Kidney (tissue), 14 donors: Measurements from ENCODE around the gene UQCR11. TPM values are rescaled to one million over a fixed set of nuclear protein-coding genes. Genes with fewer than 3 reads are reported as not detected.

Experiments
- DNase-seq, 5 donors: peaks; one replicate each; pipeline ENCODE4 v3.0.0-alpha.2; 2013 to 2020
- FAIRE-seq: peaks from 2 replicates; lab custom pipeline; 2012; peaks lifted over from hg19 to GRCh38; lab: Jason Lieb, UNC
- H3K27ac ChIP-seq, 2 donors: one replicate each; pipeline ENCODE4 v1.7.0; 2013; ENCODE audit warnings: low read depth in 2 of 2, low read length in 2 of 2, inconsistent platforms in 1 of 2
- H3K27me3 ChIP-seq: one replicate; pipeline ENCODE4 v1.7.1; 2013; ENCODE audit warnings: low read length, inconsistent platforms; ENCODE audit not compliant: control insufficient read depth, insufficient read depth
- H3K36me3 ChIP-seq, 3 donors: one replicate each; pipeline versions ENCODE4 v1.7.0 to v1.7.1; 2013; ENCODE audit warnings: low read length in 3 of 3, control low read depth in 1 of 3, inconsistent platforms in 1 of 3; ENCODE audit not compliant: insufficient read depth in 3 of 3, control insufficient read depth in 2 of 3
- H3K4me1 ChIP-seq, 3 donors: one replicate each; pipeline versions ENCODE4 v1.7.0 to v1.7.1; 2013; ENCODE audit warnings: low read length in 3 of 3, inconsistent platforms in 1 of 3, low read depth in 1 of 3; ENCODE audit not compliant: control insufficient read depth in 2 of 3, insufficient read depth in 2 of 3
- H3K4me3 ChIP-seq, 3 donors: one replicate each; pipeline versions ENCODE4 v1.7.0 to v1.8.1; 2013; ENCODE audit warnings: low read length in 3 of 3, control low read depth in 1 of 3, inconsistent platforms in 1 of 3
- H3K9ac ChIP-seq, 3 donors: one replicate each; pipeline versions ENCODE4 v1.7.0 to v1.7.1; 2013; ENCODE audit warnings: low read length in 3 of 3, control low read depth in 1 of 3, inconsistent platforms in 1 of 3
- H3K9me3 ChIP-seq, 3 donors: one replicate each; pipeline versions ENCODE4 v1.7.0 to v1.7.1; 2013; ENCODE audit warnings: low read length in 3 of 3, control low read depth in 1 of 3, inconsistent platforms in 1 of 3; ENCODE audit not compliant: control insufficient read depth in 2 of 3, insufficient read depth in 1 of 3
- CTCF ChIP-seq: IDR thresholded peaks from 3 replicates; pipeline ENCODE4 v1.5.1; 2012; ENCODE audit warnings: mild to moderate bottlenecking, moderate library complexity, borderline replicate concordance; ENCODE audit not compliant: insufficient read depth; ENCODE audit errors: extremely low read depth
- intact Hi-C: fragments of 100-400 bp; cut with DNase I; formaldehyde crosslinking; loops from one replicate; pipeline ENCODE4 v1.11.1; 2022
- polyA plus RNA-seq: library from polyadenylated mRNA; stranded (reverse); fragments of 350-450 nt; fragmentation: Illumina TruSeq; extraction: RNeasy Lipid Tissue Mini Kit (QIAGEN cat#74804); gene quantifications from one replicate; pipeline ENCODE4 v1.2.3, GENCODE V29; 2014; ENCODE audit warnings: low read depth, low replicate concordance; ENCODE audit not compliant: insufficient read depth
- total RNA-seq: library from RNA; stranded (reverse); fragmentation: NEBNext Ultra II Directional; extraction: Animal tissue kit (Norgen Biotek cat#: 25700); gene quantifications from one replicate; pipeline ENCODE4 v1.2.1, GENCODE V29; 2021
- donor health status: control.
- donor health status: control.
- donor health status: control.
- donor health status: control.
- donor health status: control.
- donor health status: DM: yes; HTN: yes; CAD: no.
- donor health status: Normal renal cell carcinoma (clear cell type).

Gene UQCR11
- total and polyA plus RNA-seq, 2 donors from 2014 or later = 200 to 777 TPM

GRCh38 chr19:1636325-1637236, 31.3 kb upstream of the UQCR11 start:
- H3K4me3 ChIP-seq = no peak overlapping the region
- no peaks in the 10 kb centered on the region for H3K4me1 ChIP-seq
- no peaks in the 10 kb centered on the region for H3K27me3 ChIP-seq
- no peak overlapping the region for H3K27ac ChIP-seq
- DNase-seq (no peak), FAIRE-seq (no peak)
- intact Hi-C loops = no loop called here
- H3K9ac ChIP-seq = no peak overlapping the region
- no peak for TF ChIP-seq CTCF
- no peaks in the 10 kb centered on the region for H3K9me3 ChIP-seq
- H3K36me3 ChIP-seq = peaks cover 0 to 3% (median 0%) of the 10 kb centered on the region in 3 donors

- DNase-seq = no peak
- no peaks in the 10 kb centered on the region for H3K4me1 ChIP-seq
- peaks cover 0 to 3% (median 0%) of the 10 kb centered on the region in 3 donors for H3K36me3 ChIP-seq
- no peak for FAIRE-seq
- no peaks in the 10 kb centered on the region for H3K9me3 ChIP-seq
- H3K4me3 ChIP-seq = no peak overlapping the region
- TF ChIP-seq CTCF = no peak
- no peaks in the 10 kb centered on the region for H3K27me3 ChIP-seq
- H3K9ac ChIP-seq = no peak overlapping the region
- intact Hi-C loops = no loop called here
- no peak overlapping the region for H3K27ac ChIP-seq
Measured at GRCh38 chr19:1634938-1635243, 29.6 kb upstream of the UQCR11 start.

- no peak for TF ChIP-seq CTCF
- no peak for FAIRE-seq
Measured at GRCh38 chr19:1634242-1634937, 29.1 kb upstream of the UQCR11 start.

More at GRCh38 chr19:1634242-1634937, 29.1 kb upstream of the UQCR11 start:
- no peak overlapping the region for H3K27ac ChIP-seq
- no peak overlapping the region for H3K4me3 ChIP-seq
- no peaks in the 10 kb centered on the region for H3K9me3 ChIP-seq
- H3K9ac ChIP-seq = no peak overlapping the region
- H3K4me1 ChIP-seq = no peaks in the 10 kb centered on the region
- H3K36me3 ChIP-seq = peaks cover 0 to 3% (median 0%) of the 10 kb centered on the region in 3 donors
- H3K27me3 ChIP-seq = no peaks in the 10 kb centered on the region
- no peak for DNase-seq
- intact Hi-C loops = no loop called here
